GM15510 (cell line): Measurements from ENCODE around the gene PRG3.

Experiments
- POLR2A ChIP-seq: IDR thresholded peaks from 3 replicates; pipeline ENCODE4 v1.6.1; 2011; ENCODE audit warnings: borderline replicate concordance; ENCODE audit not compliant: insufficient read length; ENCODE audit errors: extremely low read depth

PRG3 gene

DNA sequence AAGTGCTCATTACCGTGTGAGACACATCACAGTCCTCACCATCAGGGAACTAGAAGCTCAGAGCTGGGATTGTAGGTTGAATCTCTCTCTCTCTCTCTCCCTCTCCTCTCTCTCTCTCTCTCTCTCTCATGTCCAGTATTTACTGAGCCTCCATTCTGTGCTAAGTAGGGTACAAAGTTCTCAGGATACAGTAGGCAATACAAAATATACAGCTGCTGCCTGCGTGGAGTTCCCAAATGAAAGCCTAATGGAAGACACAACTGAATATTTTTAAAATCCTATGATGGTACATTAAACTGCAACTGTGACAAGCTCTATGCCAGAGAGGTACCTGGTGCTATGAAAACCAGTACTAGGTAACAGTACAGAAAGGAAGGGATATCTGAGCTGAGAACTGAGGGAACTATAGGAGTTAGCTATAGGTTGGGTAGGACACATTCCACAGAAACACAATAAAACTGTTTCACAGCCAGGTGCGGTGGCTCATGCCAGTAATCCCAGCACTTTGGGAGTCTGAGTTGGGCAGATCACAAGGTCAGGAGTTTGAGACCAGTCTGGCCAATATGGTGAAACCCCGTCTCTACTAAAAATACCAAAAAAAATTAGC lies 19.1 kb upstream of the PRG3 start:
- no peak for TF ChIP-seq POLR2A

DNA sequence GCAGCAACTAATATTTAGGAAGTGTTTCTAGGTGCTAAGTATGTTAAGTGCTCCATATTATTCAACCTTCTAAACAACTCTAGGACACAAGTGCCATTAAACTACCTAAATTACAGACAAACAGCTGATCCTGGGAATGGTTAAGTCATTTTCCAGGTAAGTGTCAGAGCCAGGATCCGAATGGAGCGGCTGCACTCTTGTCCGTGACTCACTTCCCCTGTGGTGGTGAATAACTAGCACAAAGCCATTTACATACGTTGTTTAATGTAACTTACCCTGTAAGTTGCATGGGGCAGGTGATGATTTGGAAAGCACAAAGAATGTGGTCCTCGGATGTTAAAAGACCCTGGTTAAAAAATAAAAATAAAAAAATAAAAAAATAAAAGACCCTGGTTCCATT lies 18.3 kb upstream of the PRG3 start:
- no peak for TF ChIP-seq POLR2A

DNA sequence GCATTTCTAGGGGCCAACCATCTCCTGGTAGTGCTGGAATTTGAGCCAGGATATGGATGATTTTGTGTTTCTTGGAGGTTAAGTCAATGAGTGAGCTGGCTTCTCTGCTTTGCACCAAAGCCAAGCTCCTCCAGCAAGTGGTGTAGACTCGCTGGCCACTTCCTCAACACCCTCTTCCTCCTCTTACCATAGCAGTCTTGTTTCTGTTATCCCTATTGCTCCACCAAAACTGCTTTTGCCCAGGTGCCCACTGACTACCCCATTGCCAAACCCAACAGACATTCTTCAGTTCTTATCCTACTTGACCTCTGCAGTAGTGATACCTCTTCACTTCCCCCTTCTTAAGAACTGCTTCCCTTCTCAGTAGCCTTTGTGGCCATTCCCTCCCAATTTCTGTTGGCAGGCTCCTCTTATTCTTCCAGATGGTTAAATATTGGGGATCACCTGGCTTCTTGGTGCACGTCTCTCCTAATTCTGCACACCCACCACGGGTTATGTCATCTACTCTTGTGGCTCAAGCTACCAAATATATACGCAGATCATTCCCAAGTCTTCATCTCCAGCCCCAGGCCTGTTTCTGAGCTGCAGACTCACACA lies 16.5 kb upstream of the PRG3 start:
- no peak for TF ChIP-seq POLR2A

DNA sequence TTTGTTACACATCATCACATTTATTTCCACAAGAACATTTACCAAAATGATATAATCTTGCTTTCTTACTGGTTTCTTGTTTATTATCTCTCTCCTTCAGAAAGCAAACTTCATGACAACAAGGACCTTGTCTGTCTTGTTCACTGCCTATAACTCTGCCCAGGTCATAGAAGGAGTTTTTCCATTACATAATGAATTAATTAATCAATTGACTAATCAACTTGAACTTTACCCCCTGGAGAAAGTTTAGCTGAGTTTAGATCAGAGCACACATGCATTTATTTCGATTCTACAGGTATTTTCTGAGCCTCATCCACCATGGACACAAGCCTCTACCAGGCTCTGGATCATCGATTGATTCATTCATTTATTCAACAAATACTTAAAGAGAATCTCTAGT lies 15.8 kb upstream of the PRG3 start:
- TF ChIP-seq POLR2A, result no peak

DNA sequence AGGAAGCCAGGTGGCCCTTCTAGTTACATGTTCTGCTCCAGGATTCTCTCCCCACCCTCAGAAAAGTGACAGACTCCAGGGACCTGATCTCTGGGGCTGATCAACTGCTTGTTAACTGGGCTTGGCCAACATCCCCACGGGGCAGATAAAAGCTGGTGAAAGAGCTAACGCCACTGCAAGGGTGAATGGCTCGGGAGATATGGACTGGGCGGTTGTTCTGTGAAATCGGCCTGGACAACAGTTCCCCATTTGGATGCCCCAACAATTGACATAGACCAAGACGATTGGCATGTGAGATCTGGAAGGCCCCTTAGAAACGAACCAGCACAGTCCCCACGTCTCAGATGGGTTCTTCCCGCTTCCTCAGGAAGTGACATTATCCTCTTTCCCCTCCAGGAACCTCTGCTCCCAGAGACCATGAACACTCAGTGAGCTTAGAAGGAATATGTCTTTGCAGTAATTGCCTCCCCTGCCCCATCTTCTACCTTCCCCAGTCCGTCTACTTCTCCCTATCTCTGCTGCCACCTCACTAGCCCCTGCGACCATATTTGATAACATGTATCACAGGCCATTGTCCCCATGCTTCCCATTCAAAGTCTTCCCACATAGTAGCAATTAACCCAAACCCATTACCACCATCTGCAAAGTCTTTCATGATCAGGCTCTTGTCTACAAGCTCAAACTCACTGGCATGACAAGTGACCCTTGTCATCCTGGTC lies 15.1 kb upstream of the PRG3 start:
- no peak for TF ChIP-seq POLR2A

DNA sequence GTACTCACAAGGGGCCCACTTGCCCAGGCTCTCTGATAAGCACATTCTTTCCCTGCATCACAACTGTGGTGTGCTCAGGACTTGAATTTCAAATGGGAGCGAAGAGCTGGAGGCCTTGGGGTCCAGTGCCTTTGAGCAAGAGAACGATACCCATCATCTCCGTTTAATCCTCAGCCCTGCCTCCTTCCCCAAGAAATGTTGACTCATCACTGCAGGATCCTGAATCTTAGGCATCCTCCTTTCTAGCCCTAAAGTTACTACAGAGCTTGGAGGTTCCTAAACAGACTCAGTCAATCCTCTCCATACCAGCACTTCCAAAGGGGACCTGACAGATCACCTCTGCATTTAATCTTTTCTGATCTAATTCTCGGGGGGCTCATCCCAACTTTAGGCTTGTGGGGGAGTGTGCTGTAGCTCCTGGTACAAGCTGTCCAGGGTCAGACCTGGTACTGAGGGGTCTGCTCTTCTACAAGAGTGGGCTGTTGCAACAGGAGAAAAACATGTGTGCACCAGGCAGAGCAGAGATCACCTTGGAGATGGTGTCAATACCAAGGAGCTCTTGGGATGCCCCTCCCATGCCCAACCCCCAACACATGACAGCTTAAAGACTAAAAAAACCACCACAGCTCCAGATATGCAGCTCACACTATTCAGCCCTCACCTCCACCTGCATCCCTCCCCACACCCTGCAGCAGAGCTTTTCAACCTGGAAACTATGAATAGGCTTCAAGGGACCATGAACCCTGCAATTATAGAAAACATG lies 13.4 kb upstream of the PRG3 start:
- TF ChIP-seq POLR2A, result no peak

DNA sequence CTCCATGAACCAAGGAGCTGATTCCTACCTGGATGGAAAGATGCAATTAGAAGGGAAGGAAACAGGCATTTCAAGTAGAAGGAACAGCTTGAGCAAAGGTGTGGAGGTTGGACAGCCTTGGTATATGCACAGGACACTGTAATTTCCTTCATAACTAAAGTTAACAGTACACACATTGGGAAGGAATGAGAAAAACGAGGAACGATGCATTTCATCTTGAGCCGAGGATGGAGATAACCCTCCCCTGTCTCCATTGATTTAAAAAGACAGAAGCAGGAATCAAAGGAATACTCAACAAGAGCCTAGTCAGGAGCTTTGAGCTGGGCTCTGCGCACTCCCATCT lies 11.8 kb upstream of the PRG3 start:
- no peak for TF ChIP-seq POLR2A

DNA sequence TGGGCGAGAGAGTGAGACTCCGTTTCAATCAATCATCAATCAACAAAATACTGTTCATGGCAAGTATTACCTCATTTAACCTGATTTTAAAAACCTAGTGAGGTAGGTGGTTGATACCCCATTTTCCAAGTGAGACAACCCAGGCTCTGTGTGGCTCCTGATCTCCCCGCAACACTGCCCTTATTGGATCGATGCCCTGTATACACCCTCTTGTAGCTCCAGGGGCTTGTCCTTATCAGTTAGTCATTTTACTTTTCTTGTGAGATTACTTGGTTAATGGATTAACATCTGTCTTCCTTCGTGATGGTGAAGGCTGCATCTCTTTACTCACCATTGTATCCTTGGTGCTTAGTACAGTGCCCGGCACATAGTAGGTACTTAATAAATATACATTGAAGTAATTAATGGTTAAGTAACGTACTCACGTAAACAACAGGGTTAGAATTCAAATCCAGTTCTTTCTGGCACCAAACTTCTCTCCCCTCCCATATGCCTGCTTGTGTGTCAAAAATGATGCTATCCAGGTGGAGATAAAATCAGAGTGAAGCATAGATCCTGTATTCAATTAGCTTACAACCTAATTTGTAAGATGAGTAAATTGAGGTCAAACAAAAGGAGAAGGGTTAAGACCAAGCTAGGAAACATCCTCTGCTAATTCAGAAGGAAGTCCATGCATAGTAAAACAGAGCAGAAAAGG lies 11.3 kb upstream of the PRG3 start:
- TF ChIP-seq POLR2A, result no peak

DNA sequence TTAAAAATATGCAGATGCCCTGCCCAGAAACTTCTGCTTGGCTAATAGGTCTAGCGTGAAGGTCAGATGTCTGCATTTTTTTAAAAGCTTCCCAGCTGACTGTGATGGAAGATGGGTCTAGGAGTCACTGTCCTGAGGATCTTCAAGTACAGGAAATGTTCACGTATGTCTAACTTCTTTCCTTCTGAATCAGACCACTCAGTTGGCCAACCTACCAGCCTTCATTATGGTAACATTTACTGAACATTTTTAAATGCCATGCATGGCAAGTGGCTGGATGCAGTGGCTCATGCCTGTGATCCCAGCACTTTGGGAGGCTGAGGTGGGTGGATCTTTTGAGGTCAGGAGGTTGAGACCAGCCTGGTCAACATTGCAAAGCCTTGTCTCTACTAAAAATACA lies 10.6 kb upstream of the PRG3 start:
- no peak for TF ChIP-seq POLR2A

DNA sequence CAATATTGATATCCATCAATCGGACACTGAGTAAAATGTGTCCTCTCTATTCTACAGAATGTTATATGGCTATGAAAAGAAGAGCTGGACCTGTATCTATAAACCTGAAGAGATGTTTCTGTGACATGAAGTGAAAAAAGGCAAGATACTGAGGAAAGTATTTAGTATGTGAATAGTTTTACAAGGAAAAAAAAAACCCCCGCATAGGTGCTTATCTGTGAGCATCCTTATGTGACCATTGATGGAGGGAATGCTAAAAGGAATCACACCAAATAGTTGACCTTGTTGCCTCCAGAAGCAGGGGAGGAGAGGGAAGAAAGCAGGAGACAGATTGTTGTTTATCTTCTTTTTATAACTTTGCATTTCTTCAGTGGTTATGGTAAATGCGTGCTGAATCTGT lies 10.2 kb upstream of the PRG3 start:
- no peak for TF ChIP-seq POLR2A

DNA sequence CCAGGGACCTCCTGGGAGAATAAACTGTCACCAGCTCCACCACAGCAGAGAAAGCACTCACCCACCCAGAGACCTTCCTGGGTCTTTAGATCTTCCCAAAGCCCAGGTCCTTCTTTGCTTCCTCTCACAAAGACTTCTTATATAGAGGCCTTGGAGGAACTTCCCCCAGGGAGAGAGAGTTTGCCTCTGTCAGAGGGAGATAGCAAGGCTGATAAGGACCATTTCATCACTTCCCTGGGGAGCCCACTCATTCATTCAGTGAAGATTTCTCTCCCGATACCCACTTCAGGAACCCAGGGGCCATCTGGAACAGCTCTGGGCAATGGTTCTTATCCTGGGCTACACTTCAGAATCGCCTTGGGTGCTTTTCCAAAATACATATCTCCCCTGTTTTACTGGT lies 9.6 kb upstream of the PRG3 start, which contains the start of gene PRG2:
TSS of gene PRG2 (minus strand) at position 116 of the 400 bp plus-strand sequence. CDS start 706 bp downstream, outside the sequence.
- no peak for TF ChIP-seq POLR2A

DNA sequence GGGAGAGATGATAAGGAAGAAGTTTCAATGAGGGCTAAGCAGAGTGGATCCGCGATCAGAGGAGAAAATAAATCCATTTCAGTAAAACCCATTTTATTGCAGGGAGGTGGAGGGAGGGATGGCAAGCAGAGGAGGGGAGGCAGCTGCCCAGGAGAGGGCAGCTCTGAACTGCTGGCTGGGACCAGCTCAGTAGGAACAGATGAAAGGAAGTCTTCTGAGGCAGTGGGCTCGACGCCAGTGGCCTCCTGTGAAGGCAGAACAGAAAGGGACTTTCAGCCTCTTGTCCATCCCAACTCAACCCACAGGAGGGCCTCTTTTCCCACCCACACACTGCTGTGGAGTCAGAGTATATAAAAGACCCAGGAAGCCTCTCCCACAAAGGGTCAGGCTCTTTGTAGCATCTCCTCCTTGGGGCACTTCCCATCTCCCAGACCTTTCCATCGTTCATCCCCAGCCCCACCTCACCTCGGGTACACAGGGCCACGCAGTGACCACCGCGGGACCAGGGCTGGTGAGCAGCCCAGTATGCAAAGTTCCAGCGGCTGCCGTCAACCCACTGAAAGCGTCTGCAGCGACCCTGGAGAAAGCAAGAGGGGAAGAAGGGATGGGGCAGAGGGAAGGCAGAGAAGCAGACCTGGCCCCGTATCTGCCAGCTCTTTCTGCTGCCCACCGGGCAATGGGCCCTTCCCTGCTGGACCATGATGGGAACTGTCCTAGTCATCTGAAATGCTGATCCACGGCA lies 6.5 kb upstream of the PRG3 start:
- TF ChIP-seq POLR2A, result no peak

DNA sequence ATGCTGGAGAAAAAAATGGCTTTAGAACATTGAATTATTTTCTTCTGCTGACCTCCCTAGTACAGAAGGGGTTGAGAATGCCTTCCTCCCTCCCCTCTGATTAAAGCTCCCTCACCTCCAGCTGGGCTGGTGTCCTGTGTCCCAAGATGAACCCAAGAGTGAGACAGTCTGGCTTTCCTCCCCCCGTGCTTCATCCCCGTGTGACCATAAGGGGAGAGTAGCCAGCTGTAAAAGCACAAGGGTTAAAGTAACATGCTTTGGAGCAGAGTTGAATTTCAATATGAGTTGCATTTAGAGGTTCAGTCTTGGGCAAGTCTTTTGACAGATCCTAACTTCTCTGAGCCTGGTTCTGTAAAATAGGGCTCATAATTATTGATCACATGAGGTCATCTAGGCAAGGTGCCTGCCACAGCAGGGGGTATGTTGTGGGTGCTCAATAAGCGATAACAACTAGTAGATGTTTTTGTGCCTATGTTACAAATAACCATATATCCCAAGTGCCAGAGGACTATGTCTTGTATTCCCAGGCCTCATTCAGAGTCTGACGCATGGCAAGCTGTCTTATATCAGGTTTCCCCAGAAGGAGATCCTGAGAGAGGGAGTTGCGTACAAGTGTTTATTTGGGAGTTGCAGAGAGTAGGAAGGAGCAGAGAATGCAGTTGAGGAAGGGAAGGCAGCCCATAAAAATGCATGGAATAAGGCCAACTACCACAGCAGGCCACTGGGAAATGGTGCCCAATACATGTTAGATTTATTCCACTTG lies 5.4 kb upstream of the PRG3 start:
- TF ChIP-seq POLR2A, result no peak
